Measurements from ENCODE around the gene LBHD2. TPM values are rescaled to one million over a fixed set of nuclear protein-coding genes. Genes with fewer than 3 reads are reported as not detected.
A peak's percentile ranks its signal among the peaks of the same experiment; 100 is the strongest.

The LBHD2 gene
- total RNA-seq, 6 experiments from 2014 or later = not detected

DNA sequence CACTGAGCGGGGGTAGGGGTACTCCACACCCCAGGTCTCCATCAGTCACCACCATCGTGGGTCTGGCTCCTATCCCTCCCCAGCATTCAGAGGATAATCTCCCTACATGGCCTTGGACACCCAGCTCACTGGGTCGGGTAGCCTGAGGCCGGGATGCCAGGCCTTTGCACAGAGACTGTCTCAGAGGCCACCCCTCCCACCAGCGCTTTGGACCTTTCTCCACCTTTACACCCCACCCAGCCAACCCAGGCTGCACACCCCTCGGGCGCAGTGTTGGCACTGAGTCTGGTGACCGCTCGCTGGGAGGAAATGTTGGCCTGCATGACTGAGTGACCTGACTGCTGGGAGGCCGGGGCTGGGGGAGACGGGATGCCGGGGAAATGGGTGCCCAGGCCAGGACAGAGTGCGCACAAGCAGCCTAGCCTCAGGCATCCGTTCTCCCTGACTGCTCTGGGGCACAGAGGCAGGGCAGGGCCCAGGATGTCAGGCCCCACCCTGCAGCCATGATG, 10.6 kb upstream of the LBHD2 start:
- H3K4me1 ChIP-seq = peaks cover 0 to 8% (median 0%) of the 10 kb centered on the region in 4 donors
- ATAC-seq = no peak
- WGBS (ENCODE audit: insufficient coverage, low coverage, low lambda C conversion rate, missing lambda C conversion rate) = 90% methylated on average over 2 of the region's 14 CpGs

DNA sequence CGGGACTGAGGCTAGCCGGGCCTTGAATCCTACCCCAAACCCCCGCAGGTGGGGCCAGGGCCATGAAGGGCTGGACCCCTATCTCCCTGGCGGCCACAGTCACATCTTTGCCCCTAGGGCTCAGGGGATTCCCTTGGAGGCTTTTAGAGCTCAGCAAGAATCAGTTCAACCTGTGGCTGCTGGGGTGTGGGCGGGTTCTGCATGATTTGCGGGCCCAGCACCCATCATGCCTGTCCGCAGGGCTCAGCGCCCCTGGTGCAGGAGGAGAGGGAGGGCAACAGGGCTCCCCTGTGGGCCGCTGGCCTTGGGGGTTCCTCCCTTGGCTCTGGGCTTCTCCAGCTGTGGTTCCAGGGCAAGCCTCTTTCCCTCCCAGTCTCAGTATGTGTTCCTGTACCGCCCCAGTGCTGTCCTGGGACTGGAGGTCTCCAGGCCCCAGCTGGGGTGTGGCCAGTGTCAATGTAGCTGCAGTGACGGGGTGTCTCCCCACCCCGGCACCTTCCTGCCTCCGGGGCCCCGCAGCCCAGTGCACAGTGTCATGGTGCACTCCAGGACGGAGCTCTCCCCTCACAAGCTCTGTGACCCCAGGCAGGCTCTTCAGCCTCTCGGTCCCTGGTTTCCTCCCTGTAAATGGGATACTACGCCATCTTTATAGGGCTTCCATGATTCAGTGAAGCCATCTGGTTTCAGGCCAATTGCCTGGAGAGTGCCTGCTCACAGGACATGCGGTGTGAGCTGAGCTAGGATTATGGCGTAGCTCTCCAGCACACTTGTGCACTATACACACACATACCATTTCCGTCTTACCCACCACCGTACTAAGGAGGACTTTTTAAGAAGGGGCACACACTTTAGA, 9.9 kb upstream of the LBHD2 start:
- Histone ChIP-seq H3K36me3 (no peaks in the 10 kb centered on the region), H3K4me1 (peaks cover 0 to 8% (median 0%) of the 10 kb centered on the region in 4 donors), H3K27ac (no peak overlapping the region), H3K4me3 (no peak overlapping the region), H3K9me3 (no peaks in the 10 kb centered on the region), H3K27me3 (no peaks in the 10 kb centered on the region)
- intact Hi-C loops (cut with DNase I) = loop anchor here in 1 of 2 donors (10.0 kb wide), 1 partner anchor 221 kb away; no protein-coding TSS in a partner anchor
- ATAC-seq (no peak), DNase-seq (no peak)
- TF ChIP-seq POLR2A (IDR thresholded peaks at IDR 0.05) = no peak
- TF ChIP-seq, protein P1, sequence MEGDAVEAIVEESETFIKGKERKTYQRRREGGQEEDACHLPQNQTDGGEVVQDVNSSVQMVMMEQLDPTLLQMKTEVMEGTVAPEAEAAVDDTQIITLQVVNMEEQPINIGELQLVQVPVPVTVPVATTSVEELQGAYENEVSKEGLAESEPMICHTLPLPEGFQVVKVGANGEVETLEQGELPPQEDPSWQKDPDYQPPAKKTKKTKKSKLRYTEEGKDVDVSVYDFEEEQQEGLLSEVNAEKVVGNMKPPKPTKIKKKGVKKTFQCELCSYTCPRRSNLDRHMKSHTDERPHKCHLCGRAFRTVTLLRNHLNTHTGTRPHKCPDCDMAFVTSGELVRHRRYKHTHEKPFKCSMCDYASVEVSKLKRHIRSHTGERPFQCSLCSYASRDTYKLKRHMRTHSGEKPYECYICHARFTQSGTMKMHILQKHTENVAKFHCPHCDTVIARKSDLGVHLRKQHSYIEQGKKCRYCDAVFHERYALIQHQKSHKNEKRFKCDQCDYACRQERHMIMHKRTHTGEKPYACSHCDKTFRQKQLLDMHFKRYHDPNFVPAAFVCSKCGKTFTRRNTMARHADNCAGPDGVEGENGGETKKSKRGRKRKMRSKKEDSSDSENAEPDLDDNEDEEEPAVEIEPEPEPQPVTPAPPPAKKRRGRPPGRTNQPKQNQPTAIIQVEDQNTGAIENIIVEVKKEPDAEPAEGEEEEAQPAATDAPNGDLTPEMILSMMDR (IDR thresholded peaks at IDR 0.05) = no peak
- WGBS (ENCODE audit: insufficient coverage, low coverage, low lambda C conversion rate, missing lambda C conversion rate) = 72% methylated on average over 6 of the region's 21 CpGs

More for the DNA sequence above, 10.6 kb upstream of the LBHD2 start:
- Histone ChIP-seq H3K9me3 (no peaks in the 10 kb centered on the region), H3K27me3 (no peaks in the 10 kb centered on the region), H3K36me3 (no peaks in the 10 kb centered on the region), H3K4me3 (no peak overlapping the region), H3K27ac (no peak overlapping the region)
- intact Hi-C loops (cut with DNase I) = loop anchor here in 1 of 2 donors (10.0 kb wide), 1 partner anchor 221 kb away; no protein-coding TSS in a partner anchor
- TF ChIP-seq, protein P1 (IDR thresholded peaks at IDR 0.05) = no peak
- TF ChIP-seq POLR2A (IDR thresholded peaks at IDR 0.05) = no peak
- DNase-seq = peak in 2 of 3 donors; percentile 47 to 51

DNA sequence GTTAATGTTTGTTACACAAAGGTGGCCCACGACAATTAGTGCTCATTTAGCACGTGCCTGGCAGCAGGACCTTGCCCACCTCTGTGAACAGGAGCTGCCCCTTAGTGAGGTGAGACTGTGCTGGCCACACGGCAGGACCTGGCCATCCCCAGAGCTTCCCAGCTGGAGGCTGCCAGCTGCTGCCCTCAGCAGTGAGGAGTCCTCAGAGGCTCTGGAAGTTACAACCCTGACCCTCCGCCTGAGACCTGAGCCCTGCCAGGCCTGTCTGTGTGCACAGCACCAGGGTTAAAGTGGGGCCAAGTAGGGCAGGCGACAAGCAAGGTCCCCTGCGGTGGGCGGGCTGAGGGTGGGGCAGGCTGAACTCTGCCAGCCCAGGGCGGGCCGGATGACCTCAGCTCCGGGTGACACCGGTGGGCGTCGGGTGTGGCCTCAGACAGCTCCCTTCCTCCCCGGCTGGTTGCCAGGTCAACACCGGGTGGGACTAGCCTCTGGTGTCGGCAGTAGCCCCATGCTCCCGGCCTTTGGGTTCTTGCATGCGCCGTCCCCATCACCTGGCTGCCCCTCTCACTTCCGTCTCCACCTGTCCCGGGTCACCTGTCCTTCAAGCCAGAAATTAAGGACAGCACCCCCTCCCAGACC, 9.2 kb upstream of the LBHD2 start:
- no peak for TF ChIP-seq POLR2A (IDR thresholded peaks at IDR 0.05)
- TF ChIP-seq, protein P1 (IDR thresholded peaks at IDR 0.05) = no peak
- Histone ChIP-seq H3K27me3 (no peaks in the 10 kb centered on the region), H3K27ac (peak overlapping the region; percentile 9 to 43 (median 10)), H3K9me3 (no peaks in the 10 kb centered on the region), H3K36me3 (no peaks in the 10 kb centered on the region), H3K4me3 (peak overlapping the region; percentile 35 to 39 (median 37)), H3K4me1 (peaks cover 0 to 8% (median 0%) of the 10 kb centered on the region in 4 donors)
- ATAC-seq (peak; percentile 2 to 46 (median 15)), DNase-seq (peak; percentile 69 to 84 (median 72))
- WGBS (ENCODE audit: insufficient coverage, low coverage, low lambda C conversion rate, missing lambda C conversion rate) = 17% methylated on average over 1 of the region's 21 CpGs
- intact Hi-C loops (cut with DNase I) = loop anchor here in 1 of 2 donors (10.0 kb wide), 1 partner anchor 220 kb away; no protein-coding TSS in a partner anchor

DNA sequence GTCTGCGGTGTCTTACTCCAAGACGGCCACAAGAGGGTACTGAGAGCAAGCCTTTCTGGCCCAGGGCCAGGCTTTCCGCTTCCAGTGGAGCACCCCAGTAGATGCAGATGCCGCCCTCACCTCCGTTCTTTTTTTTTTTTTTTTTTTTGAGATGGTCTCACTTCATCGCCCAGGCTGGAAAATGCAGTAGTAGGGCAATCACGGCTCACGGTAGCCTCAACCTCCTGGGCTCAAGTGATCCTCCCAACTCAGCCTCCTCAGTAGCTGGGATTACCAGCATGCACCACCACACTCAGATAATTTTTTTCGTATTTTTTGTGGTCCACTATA, 5.6 kb upstream of the LBHD2 start:
- peaks cover 0 to 8% (median 0%) of the 10 kb centered on the region in 4 donors for H3K4me1 ChIP-seq
- intact Hi-C loops (cut with DNase I) = loop anchor here in 1 of 2 donors (10.0 kb wide), 1 partner anchor 216 kb away; no protein-coding TSS in a partner anchor
- TF ChIP-seq, protein P1 (IDR thresholded peaks at IDR 0.05) = peak; percentile 66 to 73 (median 66)
- no peak for TF ChIP-seq POLR2A (IDR thresholded peaks at IDR 0.05)
- 12% methylated on average over 7 of the region's 9 CpGs for WGBS (ENCODE audit: insufficient coverage, low coverage, low lambda C conversion rate, missing lambda C conversion rate)
- DNase-seq (peak; percentile 84 to 86 (median 85)), ATAC-seq (peak; percentile 51 to 67 (median 62))
- H3K4me3 ChIP-seq = no peak overlapping the region
- H3K27ac ChIP-seq = no peak overlapping the region
- H3K36me3 ChIP-seq = no peaks in the 10 kb centered on the region
- no peaks in the 10 kb centered on the region for H3K9me3 ChIP-seq
- no peaks in the 10 kb centered on the region for H3K27me3 ChIP-seq

Measured in right lobe of liver (tissue), 6 donors.